ENCODE measurements around the gene SLC18B1. TPM values are rescaled to one million over a fixed set of nuclear protein-coding genes. Genes with fewer than 3 reads are reported as not detected.

The SLC18B1 gene
- total and polyA plus RNA-seq, 10 of the 15 experiments (the other 5 are each of a cell fraction or from before 2014, with no cell fraction given) = 3.5 to 11.8 (median 7.1) TPM

DNA sequence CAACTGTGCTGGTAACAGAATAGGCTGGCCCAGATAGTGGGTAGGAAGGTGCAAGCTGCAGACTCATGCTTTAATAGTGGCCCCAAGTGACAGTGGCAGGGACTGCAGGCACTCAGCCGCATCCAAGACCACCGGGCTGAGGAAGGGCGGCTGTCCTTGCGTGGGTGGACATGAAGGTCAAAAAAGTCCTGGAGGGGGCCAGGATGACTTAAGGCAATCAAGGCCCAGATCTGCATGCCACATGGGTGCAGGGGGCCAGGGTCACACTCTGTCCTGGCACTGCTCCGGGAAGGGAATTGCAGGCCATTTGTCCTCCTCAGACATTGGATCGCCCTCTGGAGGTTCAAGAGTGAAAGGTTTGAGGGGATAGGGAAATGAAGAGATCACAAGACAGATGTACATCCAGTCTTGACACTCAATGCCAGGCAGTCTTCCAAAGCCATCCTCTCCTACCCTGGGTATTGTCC, 30.4 kb downstream of the SLC18B1 start (continued):
- TF ChIP-seq SMAD5 (IDR thresholded peaks at IDR 0.05; ENCODE audit: low read depth) = no peak
- no peak for TF ChIP-seq ETV6 (conservative IDR thresholded peaks at IDR 0.05 in 1 of 2, IDR thresholded peaks at IDR 0.05 in 1 of 2; ENCODE audit: borderline replicate concordance in 1 of 2, low read depth in 1 of 2)
- TF ChIP-seq JUNB (IDR thresholded peaks at IDR 0.05) = no peak
- no peak for TF ChIP-seq HCFC1 (IDR thresholded peaks at IDR 0.05; ENCODE audit: low read length)
- TF ChIP-seq IKZF1 (conservative IDR thresholded peaks at IDR 0.05) = peak; percentile 46; the same call in 1 of the 2 replicates
- peak; percentile 71 for TF ChIP-seq PAX5 (IDR thresholded peaks at IDR 0.05; ENCODE audit: borderline replicate concordance, low read depth, low read length)
- no peak for TF ChIP-seq PML (IDR thresholded peaks at IDR 0.05; ENCODE audit: low read length)

DNA sequence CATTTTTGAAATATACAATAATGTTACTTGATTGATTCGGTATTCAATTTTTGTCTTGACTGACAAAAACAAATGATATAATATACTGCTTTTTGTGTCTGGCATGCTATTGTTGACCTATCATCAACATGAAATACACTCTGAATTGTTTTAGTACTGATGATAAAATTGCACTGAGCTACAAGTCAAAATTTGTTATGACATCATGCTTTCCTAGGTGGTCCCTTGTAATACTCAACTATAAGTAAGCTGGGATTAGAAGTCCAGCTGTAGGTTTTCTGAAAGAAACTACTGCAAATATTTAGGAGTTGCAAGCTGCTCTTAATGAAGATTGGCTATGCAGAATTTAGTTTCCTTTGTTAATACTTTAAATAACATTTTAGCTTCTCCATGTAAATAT, 32.9 kb downstream of the SLC18B1 start:
- H3K36me3 ChIP-seq (ENCODE audit: control insufficient read depth in 2 of 2, insufficient read depth in 2 of 2, low read length in 1 of 2) = no peaks in the 10 kb centered on the region
- ATAC-seq (no peak), FAIRE-seq (no peak), DNase-seq (ENCODE audit: low read depth, low spot score) (no peak)
- BruUV-seq (replicated peaks) = no TSS peak
- no peak overlapping the region for H3K27ac ChIP-seq (ENCODE audit: control insufficient read depth, insufficient read depth)
- ChIA-PET RAD21 (ENCODE audit: unreplicated experiment) (interaction anchor here (1.1 to 5.0 kb wide), 3 partner anchors 15 to 96 kb away, joined by 3 to 25 read pairs (median 8); no protein-coding TSS in a partner anchor), SMC1A (ENCODE audit: uncharacterized antibody, unreplicated experiment) (interaction anchor here (0.9 to 8.3 kb wide), 8 partner anchors 9 to 97 kb away, joined by 3 to 100 read pairs (median 4); partner anchors contain the start of gene SLC18B1), POLR2A (no interaction called here), CTCF (interaction anchor here (0.7 to 8.7 kb wide), 10 partner anchors 9 to 269 kb away, joined by 3 to 141 read pairs (median 4); partner anchors contain the start of gene SLC18B1)
- no peak overlapping the region for H3K9ac ChIP-seq (ENCODE audit: control insufficient read depth, insufficient read depth, low read length)
- no peak overlapping the region for H2AFZ ChIP-seq (ENCODE audit: control insufficient read depth, low read depth, low read length)
- TF ChIP-seq BRCA1 (IDR thresholded peaks at IDR 0.05; ENCODE audit: low read depth, low read length) (no peak), HDAC2 (IDR thresholded peaks at IDR 0.05) (no peak), KDM1A (IDR thresholded peaks at IDR 0.05; ENCODE audit: borderline replicate concordance) (no peak), SREBF1 (IDR thresholded peaks at IDR 0.05; ENCODE audit: low read length) (no peak), CEBPB (IDR thresholded peaks at IDR 0.05; ENCODE audit: borderline replicate concordance in 1 of 2, low read depth in 2 of 2, low read length in 2 of 2) (no peak), FOXM1 (IDR thresholded peaks at IDR 0.05; ENCODE audit: low read depth, low read length) (no peak), EZH2 (IDR thresholded peaks at IDR 0.05; ENCODE audit: borderline replicate concordance, control insufficient read depth, low read depth, low read length) (no peak), RELA (IDR thresholded peaks at IDR 0.05; ENCODE audit: borderline replicate concordance, partially characterized antibody) (no peak), TAF1 (IDR thresholded peaks at IDR 0.05; ENCODE audit: borderline replicate concordance, low read depth, low read length) (no peak), CHD4 (IDR thresholded peaks at IDR 0.05) (no peak), ETV6 (conservative IDR thresholded peaks at IDR 0.05 in 1 of 2, IDR thresholded peaks at IDR 0.05 in 1 of 2; ENCODE audit: borderline replicate concordance in 1 of 2, low read depth in 1 of 2) (no peak), SMAD5 (IDR thresholded peaks at IDR 0.05; ENCODE audit: low read depth) (no peak), YY1 (IDR thresholded peaks at IDR 0.05; ENCODE audit: low read depth, low read length) (no peak), ZSCAN29 (IDR thresholded peaks at IDR 0.05) (no peak), RB1 (IDR thresholded peaks at IDR 0.05; ENCODE audit: borderline replicate concordance) (no peak)
- TF ChIP-seq, protein P1, sequence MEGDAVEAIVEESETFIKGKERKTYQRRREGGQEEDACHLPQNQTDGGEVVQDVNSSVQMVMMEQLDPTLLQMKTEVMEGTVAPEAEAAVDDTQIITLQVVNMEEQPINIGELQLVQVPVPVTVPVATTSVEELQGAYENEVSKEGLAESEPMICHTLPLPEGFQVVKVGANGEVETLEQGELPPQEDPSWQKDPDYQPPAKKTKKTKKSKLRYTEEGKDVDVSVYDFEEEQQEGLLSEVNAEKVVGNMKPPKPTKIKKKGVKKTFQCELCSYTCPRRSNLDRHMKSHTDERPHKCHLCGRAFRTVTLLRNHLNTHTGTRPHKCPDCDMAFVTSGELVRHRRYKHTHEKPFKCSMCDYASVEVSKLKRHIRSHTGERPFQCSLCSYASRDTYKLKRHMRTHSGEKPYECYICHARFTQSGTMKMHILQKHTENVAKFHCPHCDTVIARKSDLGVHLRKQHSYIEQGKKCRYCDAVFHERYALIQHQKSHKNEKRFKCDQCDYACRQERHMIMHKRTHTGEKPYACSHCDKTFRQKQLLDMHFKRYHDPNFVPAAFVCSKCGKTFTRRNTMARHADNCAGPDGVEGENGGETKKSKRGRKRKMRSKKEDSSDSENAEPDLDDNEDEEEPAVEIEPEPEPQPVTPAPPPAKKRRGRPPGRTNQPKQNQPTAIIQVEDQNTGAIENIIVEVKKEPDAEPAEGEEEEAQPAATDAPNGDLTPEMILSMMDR (IDR thresholded peaks at IDR 0.05 in 2 of 3, conservative IDR thresholded peaks at IDR 0.05 in 1 of 3; ENCODE audit: control insufficient read depth in 2 of 3, extremely low read depth in 1 of 3, insufficient read depth in 1 of 3, low read depth in 3 of 3, low read length in 3 of 3) = no peak
- intact Hi-C loops (cut with micrococcal nuclease; ENCODE audit: unreplicated experiment) (no loop called here), in situ Hi-C loops (cut with MboI) (loop anchor here (5.0 kb wide), 1 partner anchor 93 kb away; no protein-coding TSS in a partner anchor)
- H3K79me2 ChIP-seq (ENCODE audit: control insufficient read depth, insufficient read depth, low read length) = peaks cover 5% of the 10 kb centered on the region
- WGBS (ENCODE audit: insufficient coverage, insufficient replicate concordance, low lambda C conversion rate, missing lambda C conversion rate) = 91% methylated on average over 1 of the region's 1 CpG
- no peak overlapping the region for H3K4me2 ChIP-seq (ENCODE audit: control insufficient read depth, insufficient read depth)
- H3K27me3 ChIP-seq (replicated peaks in 1 of 2; ENCODE audit: control insufficient read depth in 2 of 2, insufficient read depth in 2 of 2, low read length in 1 of 2) = no peaks in the 10 kb centered on the region
- H3K4me1 ChIP-seq (ENCODE audit: control insufficient read depth, insufficient read depth, low read length) = peaks cover 12% of the 10 kb centered on the region; the same call in 1 of the 2 replicates
- no peak overlapping the region for H3K4me3 ChIP-seq
- no peaks in the 10 kb centered on the region for H3K9me3 ChIP-seq (replicated peaks; ENCODE audit: control insufficient read depth, insufficient read depth, low read length)
- H4K20me1 ChIP-seq (ENCODE audit: control insufficient read depth, insufficient read depth) = no peaks in the 10 kb centered on the region

Measured in GM12878 (cell line).